Measurements from ENCODE around the gene ALKAL2.

ALKAL2 gene

GRCh38 chr2:275466-275865 is 12.4 kb downstream of the ALKAL2 start:
- Histone ChIP-seq H2AFZ (ENCODE audit: low read depth, low read length, severe bottlenecking) (no peak overlapping the region), H3K4me2 (ENCODE audit: low read depth, low read length, poor library complexity, severe bottlenecking) (no peak overlapping the region), H3K9me2 (replicated peaks; ENCODE audit: insufficient read depth, low read length) (no peaks in the 10 kb centered on the region), H4K20me1 (ENCODE audit: low read depth, low read length) (peaks cover 17% of the 10 kb centered on the region), H3K36me3 (ENCODE audit: low read length) (peaks cover 50% of the 10 kb centered on the region), H3K4me3 (ENCODE audit: insufficient read depth, low read length, poor library complexity, severe bottlenecking) (no peak overlapping the region), H3K27ac (ENCODE audit: low read depth, low read length) (no peak overlapping the region), H3F3A (ENCODE audit: insufficient read depth) (no peaks in the 10 kb centered on the region), H3K79me2 (ENCODE audit: insufficient read depth, low read length) (peaks cover 74% of the 10 kb centered on the region), H3K27me3 (ENCODE audit: low read length) (no peaks in the 10 kb centered on the region), H3K9ac (ENCODE audit: low read length) (no peak overlapping the region), H3K9me3 (ENCODE audit: insufficient read depth, low read length) (no peaks in the 10 kb centered on the region)
- TF ChIP-seq CTCF (IDR thresholded peaks at IDR 0.05; ENCODE audit: insufficient read depth, low read length, poor library complexity, severe bottlenecking) (no peak), EZH2phosphoT487 (conservative IDR thresholded peaks at IDR 0.05; ENCODE audit: low read length) (no peak)

GRCh38 chr2:274503-274902 is 13.4 kb downstream of the ALKAL2 start:
- Histone ChIP-seq H3K9ac (ENCODE audit: low read length) (no peak overlapping the region), H3K36me3 (ENCODE audit: low read length) (peaks cover 43% of the 10 kb centered on the region), H3K27ac (ENCODE audit: low read depth, low read length) (no peak overlapping the region), H3K79me2 (ENCODE audit: insufficient read depth, low read length) (peaks cover 84% of the 10 kb centered on the region), H4K20me1 (ENCODE audit: low read depth, low read length) (peaks cover 25% of the 10 kb centered on the region), H3K4me2 (ENCODE audit: low read depth, low read length, poor library complexity, severe bottlenecking) (no peak overlapping the region), H2AFZ (ENCODE audit: low read depth, low read length, severe bottlenecking) (no peak overlapping the region), H3K9me3 (ENCODE audit: insufficient read depth, low read length) (no peaks in the 10 kb centered on the region), H3K9me2 (replicated peaks; ENCODE audit: insufficient read depth, low read length) (no peaks in the 10 kb centered on the region), H3F3A (ENCODE audit: insufficient read depth) (no peaks in the 10 kb centered on the region), H3K4me3 (ENCODE audit: insufficient read depth, low read length, poor library complexity, severe bottlenecking) (no peak overlapping the region), H3K27me3 (ENCODE audit: low read length) (no peaks in the 10 kb centered on the region)
- no peak for TF ChIP-seq CTCF (IDR thresholded peaks at IDR 0.05; ENCODE audit: insufficient read depth, low read length, poor library complexity, severe bottlenecking)
- no peak for TF ChIP-seq EZH2phosphoT487 (conservative IDR thresholded peaks at IDR 0.05; ENCODE audit: low read length)

- H3K4me3 ChIP-seq (ENCODE audit: insufficient read depth, low read length, poor library complexity, severe bottlenecking): no peak overlapping the region
- H3K36me3 ChIP-seq (ENCODE audit: low read length): peaks cover 32% of the 10 kb centered on the region
- TF ChIP-seq CTCF (IDR thresholded peaks at IDR 0.05; ENCODE audit: insufficient read depth, low read length, poor library complexity, severe bottlenecking) (no peak), EZH2phosphoT487 (conservative IDR thresholded peaks at IDR 0.05; ENCODE audit: low read length) (no peak)
- H3K27ac ChIP-seq (ENCODE audit: low read depth, low read length): no peak overlapping the region
- no peaks in the 10 kb centered on the region for H3K9me3 ChIP-seq (ENCODE audit: insufficient read depth, low read length)
- H4K20me1 ChIP-seq (ENCODE audit: low read depth, low read length): peaks cover 37% of the 10 kb centered on the region
- H3K9me2 ChIP-seq (replicated peaks; ENCODE audit: insufficient read depth, low read length): no peaks in the 10 kb centered on the region
- H3K9ac ChIP-seq (ENCODE audit: low read length): no peak overlapping the region
- no peaks in the 10 kb centered on the region for H3K27me3 ChIP-seq (ENCODE audit: low read length)
- no peak overlapping the region for H2AFZ ChIP-seq (ENCODE audit: low read depth, low read length, severe bottlenecking)
- no peak overlapping the region for H3K4me2 ChIP-seq (ENCODE audit: low read depth, low read length, poor library complexity, severe bottlenecking)
- peaks cover 92% of the 10 kb centered on the region for H3K79me2 ChIP-seq (ENCODE audit: insufficient read depth, low read length)
- no peaks in the 10 kb centered on the region for H3F3A ChIP-seq (ENCODE audit: insufficient read depth)
Observed at GRCh38 chr2:273333-273732, 14.6 kb downstream of the ALKAL2 start.

Measured in SU-DHL-6 (cell line).